Measurements from ENCODE around the gene COL4A3. TPM values are rescaled to one million over a fixed set of nuclear protein-coding genes. Genes with fewer than 3 reads are reported as not detected.

Gene COL4A3
- total RNA-seq, 1 donor: 2.4 TPM

DNA sequence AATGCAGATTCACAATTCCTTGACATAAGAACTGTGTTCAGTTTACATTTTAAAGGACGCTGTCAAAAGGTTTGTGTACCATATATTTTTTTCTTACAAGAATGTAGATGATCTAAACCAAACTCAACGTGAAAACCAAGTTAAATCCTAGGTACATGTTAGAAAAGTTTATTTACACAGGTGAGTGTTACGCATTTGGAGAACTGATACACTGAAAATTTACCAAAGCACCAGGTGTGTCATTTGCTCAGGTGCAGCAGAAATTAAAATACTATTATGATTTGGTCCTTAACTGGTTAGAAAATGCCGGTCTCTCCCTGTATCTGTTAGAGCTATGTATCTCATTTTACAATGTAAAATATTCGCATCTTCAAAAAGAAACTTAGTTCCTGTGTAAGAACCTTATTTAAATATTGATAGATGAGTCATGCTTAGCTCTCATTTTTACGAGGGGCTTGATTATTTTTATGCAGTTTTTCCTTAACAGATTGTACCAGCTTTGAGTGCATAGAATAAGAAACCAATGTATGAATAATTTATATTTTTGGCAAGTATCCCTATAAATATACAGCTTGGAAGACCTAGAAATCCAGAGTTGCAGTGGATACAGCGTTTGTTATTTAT, 185.7 kb downstream of the COL4A3 start:
- Histone ChIP-seq H3K27me3 (ENCODE audit: insufficient read depth, low read length) (no peaks in the 10 kb centered on the region), H3K4me1 (ENCODE audit: insufficient read depth, low read length) (no peaks in the 10 kb centered on the region), H3K9me3 (ENCODE audit: low read depth, low read length) (no peaks in the 10 kb centered on the region), H3K4me3 (ENCODE audit: low read length) (no peak overlapping the region)

DNA sequence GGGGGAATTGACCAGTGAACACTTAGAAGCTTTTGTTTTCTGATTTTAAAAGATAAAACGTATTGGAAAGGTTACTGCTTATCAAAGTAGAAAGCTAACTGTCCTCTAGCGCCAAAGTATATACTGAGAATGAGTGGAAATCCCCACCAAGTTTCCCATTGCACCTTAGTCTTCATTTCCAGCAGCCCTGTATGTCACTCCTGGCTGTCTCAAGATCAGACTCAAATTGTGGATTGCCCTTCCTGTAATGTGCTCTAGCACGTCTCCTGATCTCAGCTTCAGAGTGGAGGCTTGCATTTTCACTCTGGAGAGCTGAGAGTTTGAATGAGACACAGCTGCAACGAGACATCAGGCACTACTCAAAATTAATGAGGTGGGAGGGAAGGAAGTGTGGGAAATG, 187.2 kb downstream of the COL4A3 start:
- Histone ChIP-seq H3K4me3 (ENCODE audit: low read length) (no peak overlapping the region), H3K4me1 (ENCODE audit: insufficient read depth, low read length) (no peaks in the 10 kb centered on the region), H3K9me3 (ENCODE audit: low read depth, low read length) (no peaks in the 10 kb centered on the region), H3K27me3 (ENCODE audit: insufficient read depth, low read length) (no peaks in the 10 kb centered on the region)

DNA sequence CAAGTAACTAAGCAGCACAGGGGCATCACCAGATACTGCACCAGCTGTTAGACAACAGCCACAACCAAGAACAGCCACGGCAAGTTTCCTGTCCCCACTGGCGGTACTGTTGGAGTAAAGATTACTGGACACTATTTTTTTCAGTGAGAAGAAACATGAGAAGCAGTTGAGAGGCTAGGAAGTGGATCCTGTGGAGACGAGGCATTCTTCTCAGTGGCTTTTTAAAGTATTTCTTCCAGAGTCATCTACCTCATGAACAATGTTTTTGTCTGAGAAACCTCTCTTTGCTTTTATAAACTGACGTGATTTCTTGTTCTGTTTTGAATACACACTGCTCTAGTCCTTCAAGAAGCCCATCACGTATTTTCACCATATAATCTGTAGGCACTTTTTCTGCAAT, 195.9 kb downstream of the COL4A3 start:
- Histone ChIP-seq H3K9me3 (ENCODE audit: low read depth, low read length) (no peaks in the 10 kb centered on the region), H3K27me3 (ENCODE audit: insufficient read depth, low read length) (no peaks in the 10 kb centered on the region), H3K4me3 (ENCODE audit: low read length) (no peak overlapping the region), H3K4me1 (ENCODE audit: insufficient read depth, low read length) (no peaks in the 10 kb centered on the region)

DNA sequence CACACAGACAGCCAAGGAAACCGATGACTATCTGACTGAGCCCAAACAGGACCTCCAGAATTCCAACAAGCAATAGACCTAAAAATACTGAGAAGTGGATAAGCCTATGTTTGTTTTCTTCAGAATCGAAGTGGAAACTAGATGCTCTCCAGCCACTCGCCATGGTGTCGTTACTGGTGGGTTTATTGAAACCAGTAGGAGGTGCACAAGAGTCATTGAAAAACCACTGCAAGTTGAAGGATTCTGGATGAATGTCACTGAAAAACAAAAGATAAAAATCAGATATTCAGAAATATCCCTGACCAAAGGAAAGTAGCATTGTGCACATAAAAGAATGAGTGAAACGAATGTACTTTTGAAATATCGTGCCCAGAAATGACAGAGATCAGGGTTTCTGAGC, 199.3 kb downstream of the COL4A3 start:
- no peaks in the 10 kb centered on the region for H3K9me3 ChIP-seq (ENCODE audit: low read depth, low read length)
- H3K4me3 ChIP-seq (ENCODE audit: low read length): no peak overlapping the region
- peaks cover 25% of the 10 kb centered on the region for H3K4me1 ChIP-seq (ENCODE audit: insufficient read depth, low read length)
- H3K27me3 ChIP-seq (ENCODE audit: insufficient read depth, low read length): no peaks in the 10 kb centered on the region

Other genes with a start within 250 kb of the COL4A3 start
- 0.21 TPM for gene COL4A4, start 419 bp upstream of the COL4A3 start, total RNA-seq
- 61.7 TPM for gene MFF, start 160.6 kb downstream of the COL4A3 start, total RNA-seq
- not detected for gene TM4SF20, start 214.7 kb downstream of the COL4A3 start, total RNA-seq
- gene SCYGR1, start 223.3 kb downstream of the COL4A3 start, total RNA-seq: not detected